Heart left ventricle (tissue), 16 donors: ENCODE data around the gene ENDOD1. TPM values are rescaled to one million over a fixed set of nuclear protein-coding genes. Genes with fewer than 3 reads are reported as not detected.

Experiments used
- ATAC-seq, 4 donors: fragments of 200-7000 bp; cut with Tn5 transposase; one replicate each; pipeline ENCODE4 v1.9.1; 2020 to 2022; ENCODE audit warnings: moderate library complexity in 4 of 4, mild to moderate bottlenecking in 3 of 4, moderate number of reproducible peaks in 1 of 4
- DNase-seq, 5 donors: peaks; one replicate each; pipeline ENCODE4 v3.0.0-alpha.2; 2020
- H3K27ac ChIP-seq, 12 donors: fragments of 200-600 bp; sonication (generic) in 4 of 12; one replicate each; pipeline versions ENCODE4 v1.5.0 to v1.8.0; 2016 to 2022; ENCODE audit warnings: mild to moderate bottlenecking in 2 of 12
- H3K27me3 ChIP-seq, 9 donors: fragments of 200-600 bp; sonication (generic) in 2 of 9; one replicate each; pipeline versions ENCODE4 v1.5.1 to v1.8.0; 2016 to 2022; ENCODE audit warnings: mild to moderate bottlenecking in 3 of 9
- H3K36me3 ChIP-seq, 9 donors: fragments of 200-600 bp; sonication (generic) in 2 of 9; one replicate each; pipeline versions ENCODE4 v1.5.0 to v1.8.0; 2018 to 2022; ENCODE audit warnings: mild to moderate bottlenecking in 2 of 9
- H3K4me1 ChIP-seq, 12 donors: fragments of 200-600 bp; sonication (generic) in 4 of 12; one replicate each; pipeline versions ENCODE4 v1.5.0 to v1.8.0; 2016 to 2022; ENCODE audit warnings: mild to moderate bottlenecking in 3 of 12
- H3K4me3 ChIP-seq, 12 donors: fragments of 200-600 bp; sonication (generic) in 4 of 12; one replicate each; pipeline versions ENCODE4 v1.5.0 to v1.8.0; 2017 to 2022; ENCODE audit warnings: mild to moderate bottlenecking in 9 of 12, moderate library complexity in 4 of 12
- H3K9me3 ChIP-seq, 12 donors: fragments of 200-600 bp; sonication (generic) in 4 of 12; one replicate each; pipeline versions ENCODE4 v1.5.0 to v1.8.0; 2016 to 2022; ENCODE audit warnings: mild to moderate bottlenecking in 1 of 12
- POLR2A ChIP-seq, 2 donors: fragments of 450-650 bp; IDR thresholded peaks; one replicate each; pipeline ENCODE4 v1.6.1; 2017; ENCODE audit warnings: antibody characterized with exemption in 2 of 2, mild to moderate bottlenecking in 2 of 2, moderate library complexity in 2 of 2
- WGBS, 4 donors: extraction: QIAGEN DNeasy Blood & Tissue Kit in 2 of 4; methylation state at CpG; one replicate each; pipeline versions ENCODE4 v1.1.5 to v1.1.7; 2013 to 2018; 5-methylcytosine and 5-hydroxymethylcytosine counted together
- intact Hi-C, 10 donors: fragments of 100-400 bp; cut with DNase I; formaldehyde crosslinking; loops; one replicate each; pipeline versions ENCODE4 v1.11.1 to v1.14.2; 2022
- polyA plus RNA-seq, 2 donors: library from polyadenylated mRNA; stranded (reverse); fragments of 200-250 nt; gene quantifications; one replicate each; pipeline ENCODE4 v1.2.3, GENCODE V29; 2013
- total RNA-seq, 9 donors: library from RNA; depleted of rRNA in 2 of 9; stranded (reverse); fragments of >200 nt in 2 of 9; fragmentation: NEBNext Ultra II Directional in 3 of 9; extraction: Animal tissue kit (Norgen Biotek cat#: 25700) in 3 of 9; gene quantifications; one replicate each; pipeline versions ENCODE4 v1.1.0 to v1.2.4, GENCODE V29; 2016 to 2023
- TF ChIP-seq, protein P1 (sequence below), 12 donors: fragments of 200-600 bp; sonication (generic) in 4 of 12; IDR thresholded peaks; one replicate each; pipeline versions ENCODE4 v1.5.0 to v1.8.0; 2018 to 2022; ENCODE audit warnings: antibody characterized with exemption in 12 of 12, mild to moderate bottlenecking in 5 of 12
- donor health status: ischemic (EF 13 %, LVEDD 7.1; RV severe dilation, severe dysfunction).
- donor health status: healthy with polysubstance abuse.
- donor health status: DM: no; HTN: yes; CAD: no.
- donor health status: DM: no; HTN: no; CAD: no.
- donor health status: ischemic (EF 25% LVEDD 6.9; RV normal size, moderate dysfunction).
- donor health status: ischemic (EF 25% LVEDD 5.7; RV mildly dilated, moderate dysfunction).
- donor health status: healthy.
- donor health status: DM: yes; HTN: yes; CAD: no.
- donor health status: ischemic (EF 35%, LVEDD 5.7; RV mildly dilated, moderate dysfunction).
- donor health status: nonischemic (EF 11% LVEDD 7.7; RV severe dilation, severe dysfunction).
- donor health status: DM: yes; HTN: yes; CAD: no.
- donor health status: PGD.
- donor health status: ischemic (EF 29% LVEDD 5.4; RV normal size, mild dysfunction).
- donor health status: nonischemic (EF 23%, LVEDD 6.1; RV moderate dilation, normal function).

Gene ENDOD1
- total and polyA plus RNA-seq, 11 donors: 4.0 to 28.5 (median 12.8) TPM

GRCh38 chr11:95140397-95141033 is 50.9 kb downstream of the ENDOD1 start:
- Histone ChIP-seq H3K9me3 (peaks cover 0 to 4% (median 0%) of the 10 kb centered on the region in 12 donors), H3K4me3 (no peak overlapping the region), H3K36me3 (no peaks in the 10 kb centered on the region), H3K27me3 (no peaks in the 10 kb centered on the region), H3K27ac (no peak overlapping the region), H3K4me1 (peaks cover 0 to 4% (median 0%) of the 10 kb centered on the region in 12 donors)
- 61 to 73% (median 71%) methylated on average over 4 of the region's 4 CpGs for WGBS, 4 donors
- TF ChIP-seq POLR2A (IDR thresholded peaks at IDR 0.05): no peak
- TF ChIP-seq, protein P1, sequence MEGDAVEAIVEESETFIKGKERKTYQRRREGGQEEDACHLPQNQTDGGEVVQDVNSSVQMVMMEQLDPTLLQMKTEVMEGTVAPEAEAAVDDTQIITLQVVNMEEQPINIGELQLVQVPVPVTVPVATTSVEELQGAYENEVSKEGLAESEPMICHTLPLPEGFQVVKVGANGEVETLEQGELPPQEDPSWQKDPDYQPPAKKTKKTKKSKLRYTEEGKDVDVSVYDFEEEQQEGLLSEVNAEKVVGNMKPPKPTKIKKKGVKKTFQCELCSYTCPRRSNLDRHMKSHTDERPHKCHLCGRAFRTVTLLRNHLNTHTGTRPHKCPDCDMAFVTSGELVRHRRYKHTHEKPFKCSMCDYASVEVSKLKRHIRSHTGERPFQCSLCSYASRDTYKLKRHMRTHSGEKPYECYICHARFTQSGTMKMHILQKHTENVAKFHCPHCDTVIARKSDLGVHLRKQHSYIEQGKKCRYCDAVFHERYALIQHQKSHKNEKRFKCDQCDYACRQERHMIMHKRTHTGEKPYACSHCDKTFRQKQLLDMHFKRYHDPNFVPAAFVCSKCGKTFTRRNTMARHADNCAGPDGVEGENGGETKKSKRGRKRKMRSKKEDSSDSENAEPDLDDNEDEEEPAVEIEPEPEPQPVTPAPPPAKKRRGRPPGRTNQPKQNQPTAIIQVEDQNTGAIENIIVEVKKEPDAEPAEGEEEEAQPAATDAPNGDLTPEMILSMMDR (IDR thresholded peaks at IDR 0.05): no peak
- peak in 2 of 4 donors; percentile 28 to 87 for ATAC-seq
- intact Hi-C loops: loop anchor here in 4 of 10 donors (5.0 to 10.0 kb wide), 3 partner anchors 68 to 516 kb away; partner anchors contain the start of genes CWC15 (in 2 of the 4) and KDM4D (in 2 of the 4)
- DNase-seq: no peak

DNA sequence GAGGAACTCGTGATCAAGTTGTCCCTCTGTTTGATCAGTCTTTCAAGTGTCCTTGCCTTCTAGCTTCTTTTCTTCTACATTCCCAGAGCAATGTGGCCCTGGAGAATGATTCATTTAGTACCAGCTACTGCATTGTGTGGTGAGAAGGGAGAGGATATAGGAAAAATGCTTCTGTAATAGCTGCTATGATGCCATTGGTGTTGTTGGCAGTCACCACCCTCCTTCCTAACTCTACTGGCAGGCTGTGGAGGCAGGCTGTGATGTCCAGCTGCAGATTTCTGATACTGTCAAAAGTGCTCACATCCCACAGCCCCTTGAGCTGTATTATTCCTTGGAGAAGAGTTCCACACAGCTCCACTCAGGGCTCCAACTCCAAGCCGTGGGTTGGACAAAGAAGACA is 52.8 kb downstream of the ENDOD1 start:
- Histone ChIP-seq H3K9me3 (no peaks in the 10 kb centered on the region), H3K4me1 (peaks cover 0 to 12% (median 0%) of the 10 kb centered on the region in 12 donors), H3K36me3 (no peaks in the 10 kb centered on the region), H3K4me3 (no peak overlapping the region), H3K27me3 (no peaks in the 10 kb centered on the region), H3K27ac (no peak overlapping the region)
- TF ChIP-seq POLR2A (IDR thresholded peaks at IDR 0.05): no peak
- TF ChIP-seq, protein P1 (IDR thresholded peaks at IDR 0.05): no peak
- DNase-seq: no peak
- ATAC-seq: no peak
- 72 to 89% (median 86%) methylated on average over 2 of the region's 2 CpGs for WGBS, 4 donors
- intact Hi-C loops: loop anchor here in 4 of 10 donors (5.0 to 10.0 kb wide), 3 partner anchors 70 to 518 kb away; partner anchors contain the start of genes CWC15 (in 2 of the 4) and KDM4D (in 2 of the 4)

GRCh38 chr11:95143106-95143681 is 53.5 kb downstream of the ENDOD1 start:
- peaks cover 0 to 16% (median 0%) of the 10 kb centered on the region in 12 donors for H3K4me1 ChIP-seq
- no peak for DNase-seq
- H3K9me3 ChIP-seq: no peaks in the 10 kb centered on the region
- no peak overlapping the region for H3K4me3 ChIP-seq
- ATAC-seq: no peak
- H3K27ac ChIP-seq: no peak overlapping the region
- 77 to 91% (median 87%) methylated on average over 6 of the region's 6 CpGs for WGBS, 4 donors
- H3K36me3 ChIP-seq: no peaks in the 10 kb centered on the region
- intact Hi-C loops: loop anchor here in 4 of 10 donors (5.0 to 10.0 kb wide), 3 partner anchors 71 to 518 kb away; partner anchors contain the start of genes CWC15 (in 2 of the 4) and KDM4D (in 2 of the 4)
- no peaks in the 10 kb centered on the region for H3K27me3 ChIP-seq
- TF ChIP-seq, protein P1 (IDR thresholded peaks at IDR 0.05): no peak
- no peak for TF ChIP-seq POLR2A (IDR thresholded peaks at IDR 0.05)
